Activated CD4-positive, alpha-beta T cell treated with anti-CD3 and anti-CD28 coated beads for 4 hours (primary cell): Measurements from ENCODE around the gene CAMK2G.
"Not testable (repeated sequence)": the region's sequence is repeated elsewhere in the genome, so short reads cannot be mapped to it uniquely, and the experiment has no call there.

Experiments used
- DNase-seq, 2 donors: peaks; one replicate each; pipeline ENCODE4 v3.0.0-alpha.2; 2020

The CAMK2G gene

DNA sequence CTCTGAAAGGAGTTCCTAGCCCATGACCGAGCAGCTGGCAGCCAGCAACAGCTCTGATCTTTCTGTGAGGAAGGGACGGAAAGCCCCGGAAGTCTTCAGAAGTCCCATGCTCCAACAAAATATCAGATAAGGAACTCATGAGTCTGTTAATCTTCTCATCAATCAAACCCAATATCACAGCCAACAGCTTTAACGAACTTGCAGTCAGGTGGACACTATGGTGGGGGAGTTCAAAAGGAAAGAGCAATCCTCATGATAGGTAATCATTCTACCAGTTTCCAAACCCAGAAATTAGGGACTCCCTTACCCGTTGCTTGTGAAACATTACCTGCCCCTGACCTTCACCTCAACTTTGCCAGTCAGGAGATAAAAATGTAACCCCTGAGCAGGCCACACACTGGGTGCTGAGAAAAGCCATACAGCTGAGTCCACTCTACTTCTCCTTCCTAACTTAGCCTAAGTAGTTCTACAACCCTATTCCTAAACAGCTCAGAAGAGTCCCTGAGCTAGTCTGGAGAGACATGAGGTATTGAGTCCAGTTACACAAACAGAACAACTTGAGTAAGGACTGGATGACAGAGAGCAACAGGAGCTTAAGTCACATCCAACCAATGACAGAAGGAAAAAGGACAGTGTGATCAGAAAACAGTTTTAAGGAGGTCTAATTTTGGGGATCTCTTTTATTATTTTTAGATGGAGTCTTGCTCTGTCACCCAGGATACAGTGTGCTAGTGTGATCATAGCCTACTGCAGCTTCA lies 65.1 kb downstream of the CAMK2G start:
- DNase-seq, result no peak

DNA sequence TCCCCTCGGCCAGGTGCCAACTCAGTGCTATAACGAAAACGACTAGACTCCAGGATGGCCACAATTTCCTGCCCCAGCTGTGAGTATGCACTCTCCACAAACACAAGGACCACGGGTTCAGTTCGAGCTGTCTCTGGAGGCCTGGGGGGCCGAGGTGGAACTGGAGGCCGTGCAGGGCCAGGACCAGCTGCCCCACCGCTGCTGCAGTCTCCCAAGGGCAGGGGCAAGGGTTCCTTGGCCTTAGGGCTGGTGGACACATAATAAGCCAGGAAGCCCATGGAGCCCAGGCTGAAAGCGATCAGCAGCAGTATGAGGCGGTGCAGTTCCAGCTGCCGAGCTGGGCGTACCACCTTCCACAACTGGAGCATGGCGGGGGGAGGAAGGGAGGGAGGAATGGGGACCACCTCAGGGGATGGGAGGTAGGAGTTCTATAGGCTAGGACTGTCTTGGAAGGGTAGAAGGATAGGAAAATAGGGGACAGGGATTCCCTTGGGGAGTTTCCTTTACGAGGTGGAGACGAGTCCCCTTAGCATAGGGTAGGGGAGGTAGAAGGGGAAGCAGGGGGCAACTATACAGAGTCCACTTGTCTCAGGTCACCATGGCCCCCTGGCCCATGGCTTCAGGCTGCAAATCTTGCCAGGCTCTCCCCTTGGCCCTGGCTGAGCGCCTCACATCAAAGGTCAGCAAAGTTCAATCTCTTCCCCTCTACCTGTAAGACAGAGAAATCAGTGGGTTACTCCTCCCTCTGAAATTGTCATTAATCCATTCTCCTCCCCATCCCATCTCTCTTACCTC lies 66.1 kb downstream of the CAMK2G start:
- no peak for DNase-seq

DNA sequence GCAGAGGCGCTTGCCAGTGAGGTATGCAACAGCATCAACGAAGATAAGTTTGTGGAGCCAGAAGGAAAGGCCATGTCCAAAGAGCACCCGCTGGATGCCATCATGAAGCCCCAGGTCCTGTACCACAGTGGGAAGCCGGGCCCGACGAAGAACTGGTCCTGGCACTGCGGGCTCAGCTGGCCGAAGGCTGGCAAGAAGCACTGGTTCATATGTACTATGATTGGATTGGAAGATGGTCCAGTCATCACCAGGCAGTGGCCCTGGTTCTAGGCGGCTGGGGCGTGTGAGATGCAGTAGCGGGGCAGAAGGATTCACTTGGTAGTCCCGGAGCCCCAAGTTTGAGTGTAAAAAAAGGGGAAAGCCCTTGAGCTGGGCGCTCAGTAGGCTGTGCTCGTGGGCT lies 66.9 kb downstream of the CAMK2G start:
- DNase-seq, result no peak

DNA sequence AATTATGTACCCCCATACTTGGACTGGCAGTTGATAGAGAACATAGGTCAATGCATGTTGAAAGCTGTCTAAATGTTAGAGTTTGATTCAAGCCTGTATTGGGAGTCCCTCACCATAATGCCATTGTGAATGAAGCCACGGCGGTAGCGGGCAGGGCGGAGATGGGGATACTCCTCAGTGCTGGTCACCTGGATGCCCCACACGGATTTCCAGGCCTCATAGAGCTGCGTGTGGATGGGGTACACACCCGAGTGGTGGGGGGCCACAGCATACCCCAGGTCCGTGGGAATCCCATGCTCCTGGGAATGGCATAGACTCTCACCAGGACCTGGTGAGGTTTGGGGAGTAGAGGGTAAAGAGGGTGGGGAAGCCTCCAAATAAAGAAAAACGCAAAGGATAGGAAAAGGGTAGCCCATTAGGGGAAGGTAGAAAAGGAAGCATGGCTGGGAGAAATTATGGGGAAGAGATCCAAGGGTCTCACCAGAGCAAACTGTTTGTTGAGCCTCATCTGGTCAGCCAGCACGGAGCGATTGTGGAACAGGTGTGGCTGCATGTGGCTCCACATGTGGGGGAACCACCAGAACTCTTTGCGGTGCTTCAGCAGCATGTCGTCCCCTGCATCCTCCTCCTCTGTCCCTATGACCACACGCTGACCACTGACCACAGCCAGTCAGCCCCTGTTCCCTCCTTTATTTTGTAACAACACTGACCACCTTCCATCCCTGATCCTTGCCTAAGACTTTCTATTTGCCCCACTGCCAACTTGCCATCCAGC lies 68.0 kb downstream of the CAMK2G start:
- DNase-seq, result no peak

DNA sequence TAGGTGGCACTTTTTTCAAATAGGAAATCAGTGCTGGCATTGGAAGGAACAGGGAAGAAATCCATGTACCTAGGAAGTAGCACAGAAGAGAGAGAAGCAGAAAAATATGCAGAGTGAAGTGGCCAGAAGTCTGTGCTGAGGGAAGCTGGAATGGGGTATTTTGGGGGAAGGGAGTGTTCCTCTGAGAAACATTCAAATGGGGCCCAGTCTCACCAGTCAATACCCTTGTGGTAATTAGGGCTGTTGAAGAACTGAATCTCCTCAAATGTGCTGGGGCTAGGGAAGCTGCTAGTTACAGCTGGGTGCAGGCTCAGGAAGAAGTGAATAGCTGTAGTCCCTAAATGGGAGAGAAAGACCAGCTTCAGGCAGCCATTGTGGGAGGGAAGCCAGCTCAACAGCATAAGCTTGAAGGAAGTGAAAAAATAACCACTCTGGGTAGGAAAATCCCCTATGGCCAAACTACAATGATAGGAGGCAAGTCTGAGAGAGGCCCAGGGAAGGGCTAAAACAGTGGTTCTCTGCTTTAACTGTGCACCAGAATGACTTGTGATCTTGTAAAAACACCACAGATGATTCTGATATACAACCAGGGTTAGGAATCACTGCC lies 70.6 kb downstream of the CAMK2G start:
- no peak for DNase-seq

DNA sequence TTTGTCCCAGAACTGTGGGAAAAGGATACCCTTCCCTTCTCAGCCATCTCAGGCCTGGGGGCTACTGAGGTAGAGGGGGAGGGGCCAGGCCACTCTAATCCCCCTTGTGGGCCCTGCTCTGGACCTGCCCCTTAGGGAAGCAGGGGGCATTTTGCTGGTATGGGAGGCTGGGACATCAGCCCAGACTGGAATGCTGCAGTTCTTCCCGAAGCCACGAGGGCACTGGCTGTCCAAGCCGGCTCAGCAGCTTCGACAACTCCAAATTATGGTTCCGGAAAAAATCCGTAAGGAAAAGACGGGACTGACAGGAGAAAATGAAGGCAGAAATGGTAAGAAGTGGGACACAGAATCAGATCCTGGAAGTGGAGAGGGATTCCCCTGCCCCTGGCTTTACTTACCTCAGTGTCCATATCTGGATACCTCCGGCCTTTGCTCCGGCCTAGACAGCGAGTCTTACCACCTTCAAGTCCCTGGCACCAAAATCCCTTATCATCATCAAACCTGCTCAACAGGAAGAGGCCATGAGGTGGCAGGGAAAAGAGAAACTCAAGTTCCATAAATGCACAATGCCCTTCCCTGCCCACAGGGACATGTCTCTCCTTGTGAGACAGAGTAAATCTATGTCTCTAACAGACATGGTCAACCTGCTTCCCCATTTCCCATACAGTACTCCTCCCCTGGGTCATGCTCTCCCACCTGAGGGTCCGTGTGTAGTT lies 71.9 kb downstream of the CAMK2G start:
- DNase-seq, result no peak

DNA sequence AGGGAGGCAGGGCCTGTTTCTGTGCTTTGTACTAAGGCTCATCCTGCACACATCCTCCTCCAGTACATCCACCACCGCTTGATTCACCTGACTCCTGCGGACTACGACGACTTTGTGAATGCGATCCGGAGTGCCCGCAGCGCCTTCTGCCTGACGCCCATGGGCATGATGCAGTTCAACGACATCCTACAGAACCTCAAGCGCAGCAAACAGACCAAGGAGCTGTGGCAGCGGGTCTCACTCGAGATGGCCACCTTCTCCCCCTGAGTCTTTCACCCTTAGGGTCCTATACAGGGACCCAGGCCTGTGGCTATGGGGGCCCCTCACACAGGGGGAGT lies 73.1 kb downstream of the CAMK2G start:
- no peak for DNase-seq

DNA sequence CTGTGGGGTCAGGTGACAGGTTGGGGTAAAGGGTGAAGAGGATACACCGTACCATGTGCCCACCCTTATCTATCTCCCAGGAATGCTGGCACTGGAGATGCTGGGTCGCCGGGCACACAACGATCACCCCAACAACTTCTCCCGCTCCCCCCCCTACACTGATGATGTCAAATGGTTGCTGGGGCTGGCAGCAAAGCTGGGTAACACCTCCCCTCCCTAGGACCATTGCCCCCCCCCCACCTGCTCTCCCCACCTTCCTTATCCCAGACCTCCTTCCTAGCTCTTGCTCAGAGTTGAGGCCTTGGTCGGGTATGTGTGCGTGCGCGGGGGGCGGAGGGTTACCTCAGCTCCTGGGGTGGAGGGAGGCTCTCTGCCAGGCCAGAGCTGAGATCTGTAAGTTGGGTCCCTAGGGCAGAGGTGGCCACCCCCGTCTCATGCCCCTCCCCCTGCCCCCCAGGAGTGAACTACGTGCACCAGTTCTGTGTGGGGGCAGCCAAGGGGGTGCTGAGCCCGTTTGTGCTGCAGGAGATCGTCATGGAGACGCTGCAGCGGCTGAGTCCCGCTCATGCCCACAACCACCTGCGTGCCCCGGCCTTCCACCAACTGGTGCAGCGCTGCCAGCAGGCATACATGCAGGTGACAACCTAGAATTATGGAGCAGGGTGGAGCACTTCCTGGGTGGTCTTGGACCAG lies 73.6 kb downstream of the CAMK2G start:
- DNase-seq, result no peak

DNA sequence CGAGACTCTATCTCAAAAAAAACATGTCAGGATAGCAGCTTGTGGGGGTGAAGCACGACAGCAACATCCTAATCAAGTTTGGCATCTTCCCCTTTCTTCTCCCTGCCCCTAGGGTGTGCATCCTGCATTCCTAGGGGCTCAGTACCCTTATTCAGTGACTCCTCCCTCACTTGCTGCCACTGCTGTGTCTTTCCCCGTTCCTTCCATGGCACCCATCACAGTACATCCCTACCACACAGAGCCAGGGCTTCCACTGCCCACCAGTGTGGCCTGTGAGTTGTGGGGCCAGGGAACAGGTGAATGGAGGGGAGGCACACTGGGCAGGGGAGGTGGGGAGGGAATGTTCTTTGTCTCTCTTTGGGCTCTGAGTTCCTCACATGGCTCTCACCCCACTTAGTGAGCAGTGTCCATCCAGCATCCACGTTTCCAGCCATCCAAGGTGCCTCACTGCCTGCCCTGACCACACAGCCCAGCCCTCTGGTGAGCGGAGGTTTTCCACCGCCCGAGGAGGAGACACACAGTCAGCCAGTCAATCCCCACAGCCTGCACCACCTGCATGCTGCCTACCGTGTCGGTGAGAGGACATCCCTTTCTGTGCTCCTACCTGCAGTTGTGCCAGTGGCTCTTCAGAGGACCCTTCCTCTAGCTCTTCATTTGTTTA lies 74.3 kb downstream of the CAMK2G start:
- no peak for DNase-seq

DNA sequence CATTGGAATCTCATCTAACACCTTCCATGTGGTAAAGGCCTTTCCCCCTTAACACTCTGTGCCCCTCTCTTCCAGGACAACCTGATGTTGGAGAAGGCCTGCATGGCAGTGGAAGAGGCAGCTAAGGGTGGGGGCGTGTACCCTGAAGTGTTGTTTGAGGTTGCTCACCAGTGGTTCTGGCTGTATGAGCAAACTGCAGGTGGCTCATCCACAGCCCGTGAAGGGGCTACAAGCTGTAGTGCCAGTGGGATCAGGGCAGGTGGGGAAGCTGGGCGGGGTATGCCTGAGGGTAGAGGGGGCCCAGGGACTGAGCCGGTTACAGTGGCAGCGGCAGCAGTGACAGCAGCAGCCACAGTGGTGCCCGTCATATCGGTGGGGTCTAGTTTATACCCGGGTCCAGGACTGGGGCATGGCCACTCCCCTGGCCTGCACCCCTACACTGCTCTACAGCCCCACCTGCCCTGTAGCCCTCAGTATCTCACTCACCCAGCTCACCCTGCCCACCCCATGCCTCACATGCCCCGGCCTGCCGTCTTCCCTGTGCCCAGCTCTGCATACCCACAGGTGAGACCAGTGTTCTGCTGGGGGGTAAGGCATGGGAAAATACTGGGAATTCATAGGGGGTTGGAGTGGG lies 75.3 kb downstream of the CAMK2G start:
- no peak for DNase-seq

DNA sequence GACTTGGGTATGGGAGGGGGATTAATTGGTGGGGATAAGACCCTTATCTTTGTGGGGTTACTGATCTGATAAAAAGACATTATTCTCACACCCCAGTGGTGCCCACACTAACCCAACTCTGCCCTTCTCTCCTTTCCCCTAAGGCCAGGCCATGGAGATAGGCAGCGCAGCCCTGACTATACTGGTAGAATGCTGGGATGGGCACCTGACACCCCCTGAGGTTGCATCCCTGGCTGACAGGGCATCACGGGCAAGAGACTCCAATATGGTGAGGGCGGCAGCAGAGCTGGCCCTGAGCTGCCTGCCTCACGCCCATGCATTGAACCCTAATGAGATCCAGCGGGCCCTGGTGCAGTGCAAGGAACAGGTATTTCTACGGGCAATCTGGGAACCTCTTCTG lies 76.3 kb downstream of the CAMK2G start:
- DNase-seq, result no peak

DNA sequence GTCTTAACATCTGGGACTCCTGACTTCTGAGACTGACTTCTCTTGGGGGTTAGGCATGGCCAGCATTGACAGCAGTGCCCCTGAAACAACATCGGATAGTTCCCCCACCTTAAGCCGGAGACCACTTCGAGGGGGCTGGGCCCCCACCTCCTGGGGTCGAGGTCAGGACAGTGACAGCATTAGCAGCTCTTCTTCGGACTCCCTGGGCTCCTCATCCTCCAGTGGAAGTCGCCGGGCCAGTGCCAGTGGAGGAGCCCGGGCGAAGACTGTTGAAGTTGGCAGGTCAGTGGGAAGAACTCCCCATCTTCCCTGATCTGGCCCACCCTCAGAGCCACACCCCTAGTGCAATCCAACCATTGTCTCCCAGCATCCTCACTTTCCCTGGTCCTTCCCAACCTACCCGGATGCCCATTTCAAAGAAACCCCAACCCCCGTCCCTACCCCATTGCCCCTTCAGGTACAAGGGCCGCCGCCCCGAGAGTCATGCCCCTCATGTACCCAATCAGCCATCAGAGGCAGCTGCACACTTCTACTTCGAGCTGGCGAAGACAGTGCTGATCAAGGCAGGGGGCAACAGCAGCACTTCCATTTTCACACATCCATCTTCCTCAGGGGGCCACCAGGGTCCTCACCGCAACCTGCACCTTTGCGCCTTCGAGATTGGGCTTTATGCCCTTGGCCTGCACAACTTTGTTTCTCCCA lies 76.9 kb downstream of the CAMK2G start:
- no peak for DNase-seq

DNA sequence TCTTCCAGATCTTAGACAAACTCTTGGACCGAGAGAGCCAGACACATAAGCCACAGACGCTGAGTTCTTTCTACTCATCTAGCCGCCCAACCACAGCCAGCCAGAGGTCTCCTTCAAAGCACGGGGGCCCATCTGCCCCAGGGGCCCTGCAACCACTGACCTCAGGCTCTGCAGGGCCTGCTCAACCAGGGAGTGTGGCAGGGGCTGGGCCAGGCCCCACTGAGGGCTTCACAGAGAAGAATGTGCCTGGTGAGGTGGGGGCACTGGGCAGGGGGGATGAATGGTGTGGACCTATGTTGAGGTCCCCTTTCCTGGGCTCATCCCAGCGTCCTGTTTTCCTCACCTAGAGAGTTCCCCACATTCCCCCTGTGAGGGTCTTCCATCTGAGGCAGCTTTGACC lies 77.6 kb downstream of the CAMK2G start:
- no peak for DNase-seq

DNA sequence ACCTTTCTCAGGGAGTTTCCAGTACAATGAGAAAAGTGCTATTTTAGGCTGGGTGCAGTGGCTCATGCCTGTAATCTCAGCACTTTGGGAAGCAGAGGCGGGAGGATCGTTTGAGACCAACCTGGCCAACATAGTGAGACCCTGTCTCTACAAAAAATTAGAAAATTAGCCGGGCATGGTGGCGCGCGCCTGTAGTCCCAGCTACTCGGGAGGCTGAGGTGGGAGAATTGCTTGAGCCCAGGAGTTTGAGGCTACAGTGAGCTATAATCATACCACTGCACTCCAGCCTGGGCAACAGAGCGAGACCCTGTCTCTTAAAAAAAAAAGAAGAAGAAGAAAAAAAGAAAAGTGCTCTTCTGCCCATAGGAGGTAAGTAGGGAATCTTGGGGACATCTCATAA lies 78.3 kb downstream of the CAMK2G start:
- DNase-seq, result not testable (repeated sequence)

DNA sequence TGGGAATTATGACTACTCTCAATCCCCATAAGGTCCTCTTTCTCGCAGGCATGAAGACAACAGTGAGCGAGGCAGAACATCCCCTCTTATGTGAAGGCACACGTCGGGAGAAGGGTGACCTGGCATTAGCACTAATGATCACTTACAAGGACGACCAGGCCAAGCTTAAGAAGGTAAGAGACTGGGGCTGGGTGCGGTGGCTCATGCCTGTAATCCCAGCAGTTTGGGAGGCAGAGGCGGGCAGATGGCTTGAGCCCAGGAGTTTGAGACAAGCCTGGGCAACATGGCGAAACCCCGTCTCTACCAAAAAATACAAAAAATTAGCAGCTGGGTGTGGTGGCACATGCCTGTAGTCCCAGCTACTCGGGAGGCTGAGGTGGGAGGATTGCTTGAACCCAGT lies 78.9 kb downstream of the CAMK2G start:
- DNase-seq, result not testable (repeated sequence)

DNA sequence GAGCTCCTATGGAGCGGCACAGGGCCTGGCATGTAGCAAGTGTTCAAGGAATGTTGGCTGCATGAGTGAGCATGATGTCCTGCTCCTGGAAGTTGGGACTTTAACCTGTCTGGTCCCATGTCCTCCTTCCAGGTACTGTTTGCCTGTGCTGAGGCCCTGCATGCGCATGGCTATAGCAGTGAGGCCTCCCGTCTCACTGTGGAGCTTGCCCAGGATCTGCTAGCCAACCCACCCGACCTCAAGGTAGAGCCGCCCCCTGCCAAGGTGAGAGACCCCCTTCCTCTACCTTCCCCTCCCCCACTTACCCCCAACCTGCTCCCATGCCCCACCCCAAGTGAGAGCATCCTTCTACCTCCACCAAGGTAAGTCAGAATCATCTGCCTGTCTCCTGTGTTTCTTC lies 80.9 kb downstream of the CAMK2G start:
- DNase-seq, result no peak

DNA sequence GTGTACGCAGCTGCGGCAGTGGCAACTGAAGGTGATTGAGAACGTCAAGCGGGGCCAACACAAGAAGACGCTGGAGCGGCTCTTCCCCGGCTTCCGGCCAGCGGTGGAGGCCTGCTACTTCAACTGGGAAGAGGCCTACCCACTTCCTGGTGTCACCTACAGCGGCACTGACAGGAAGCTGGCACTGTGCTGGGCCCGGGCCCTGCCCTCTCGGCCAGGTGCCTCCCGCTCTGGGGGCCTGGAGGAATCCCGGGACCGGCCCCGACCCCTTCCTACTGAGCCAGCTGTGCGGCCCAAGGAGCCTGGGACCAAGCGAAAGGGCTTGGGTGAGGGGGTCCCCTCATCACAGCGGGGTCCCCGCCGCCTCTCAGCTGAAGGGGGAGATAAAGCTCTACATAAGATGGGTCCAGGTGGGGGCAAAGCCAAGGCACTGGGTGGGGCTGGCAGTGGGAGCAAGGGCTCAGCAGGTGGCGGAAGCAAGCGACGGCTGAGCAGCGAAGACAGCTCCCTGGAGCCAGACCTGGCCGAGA lies 82.4 kb downstream of the CAMK2G start:
- no peak for DNase-seq

DNA sequence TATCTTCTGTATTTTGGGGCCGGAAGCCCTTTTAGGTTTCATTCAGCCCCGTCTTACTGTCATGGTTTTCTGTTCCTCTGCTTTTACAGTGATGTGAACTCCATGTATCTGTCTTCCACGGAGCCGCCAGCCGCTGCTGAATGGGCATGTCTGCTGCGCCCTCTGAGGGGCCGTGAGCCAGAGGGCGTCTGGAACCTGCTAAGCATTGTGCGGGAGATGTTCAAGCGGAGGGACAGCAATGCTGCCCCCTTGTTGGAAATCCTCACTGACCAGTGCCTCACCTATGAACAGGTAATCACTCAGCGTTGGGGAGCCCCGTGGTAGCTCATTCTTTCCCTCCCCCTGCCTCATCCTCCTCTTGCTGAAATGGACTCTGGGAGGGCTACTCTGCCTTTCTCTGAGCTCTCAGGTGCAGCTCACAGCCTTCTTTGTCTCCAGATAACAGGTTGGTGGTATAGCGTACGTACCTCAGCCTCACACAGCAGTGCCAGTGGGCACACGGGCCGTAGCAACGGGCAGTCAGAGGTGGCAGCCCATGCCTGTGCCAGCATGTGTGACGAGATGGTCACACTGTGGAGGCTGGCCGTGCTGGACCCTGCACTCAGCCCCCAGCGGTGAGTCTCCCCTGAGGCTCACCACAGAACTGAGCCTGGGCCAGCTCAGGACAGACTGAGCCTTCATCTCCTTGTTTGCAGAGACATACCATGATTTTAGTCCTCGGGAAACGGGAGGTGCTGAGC lies 83.3 kb downstream of the CAMK2G start:
- DNase-seq, result no peak

DNA sequence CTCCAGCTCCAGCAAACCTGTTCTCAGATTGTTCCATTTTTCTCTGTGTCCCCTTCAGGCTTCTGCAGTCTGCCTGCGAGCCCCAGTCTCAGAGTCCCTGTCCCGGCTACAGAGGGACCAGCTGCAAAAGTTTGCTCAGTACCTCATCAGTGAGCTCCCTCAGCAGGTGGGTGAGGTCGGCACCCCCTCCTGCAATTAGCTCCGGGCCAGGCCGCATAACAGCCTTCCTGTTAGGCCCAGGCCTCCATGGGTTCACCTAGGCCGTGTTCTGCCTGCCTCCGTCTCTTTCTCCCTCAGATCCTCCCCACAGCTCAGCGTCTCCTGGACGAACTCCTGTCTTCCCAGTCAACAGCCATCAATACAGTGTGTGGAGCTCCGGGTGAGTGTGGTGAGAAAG lies 84.7 kb downstream of the CAMK2G start:
- no peak for DNase-seq
